ENCODE measurements around the gene FOXP1. TPM values are rescaled to one million over a fixed set of nuclear protein-coding genes. Genes with fewer than 3 reads are reported as not detected.

The FOXP1 gene
- total RNA-seq, 1 donor from 2014 or later: 113 TPM

GRCh38 chr3:71371282-71371681, 212.2 kb downstream of the FOXP1 start:
- H3K36me3 Mint-ChIP-seq: peaks cover 10% of the 10 kb centered on the region
- H3K4me1 Mint-ChIP-seq (ENCODE audit: unreplicated experiment): peaks cover 39% of the 10 kb centered on the region
- H3K4me3 Mint-ChIP-seq: no peak overlapping the region
- H3K27me3 Mint-ChIP-seq: no peaks in the 10 kb centered on the region
- no peak overlapping the region for H3K27ac Mint-ChIP-seq
- DNase-seq (ENCODE audit: extremely low spot score, unreplicated experiment): no peak
- H3K9me3 Mint-ChIP-seq: no peaks in the 10 kb centered on the region
- no peak for TF ChIP-seq CTCF (conservative IDR thresholded peaks at IDR 0.05)

GRCh38 chr3:71370467-71370866, 213.1 kb downstream of the FOXP1 start:
- Mint-ChIP-seq H3K27ac (no peak overlapping the region), H3K4me1 (ENCODE audit: unreplicated experiment) (peaks cover 39% of the 10 kb centered on the region)
- TF ChIP-seq CTCF (conservative IDR thresholded peaks at IDR 0.05): no peak

GRCh38 chr3:71369701-71370391, 213.7 kb downstream of the FOXP1 start:
- peaks cover 10% of the 10 kb centered on the region for H3K36me3 Mint-ChIP-seq
- H3K4me1 Mint-ChIP-seq (ENCODE audit: unreplicated experiment): peaks cover 39% of the 10 kb centered on the region
- peak overlapping the region; percentile 30 for H3K4me3 Mint-ChIP-seq
- H3K27ac Mint-ChIP-seq: peak overlapping the region; percentile 29
- no peaks in the 10 kb centered on the region for H3K9me3 Mint-ChIP-seq
- TF ChIP-seq CTCF (conservative IDR thresholded peaks at IDR 0.05): no peak
- no peaks in the 10 kb centered on the region for H3K27me3 Mint-ChIP-seq
- no peak for DNase-seq (ENCODE audit: extremely low spot score, unreplicated experiment)

More at GRCh38 chr3:71370467-71370866, 213.1 kb downstream of the FOXP1 start:
- peaks cover 10% of the 10 kb centered on the region for H3K36me3 Mint-ChIP-seq
- no peak overlapping the region for H3K4me3 Mint-ChIP-seq
- DNase-seq (ENCODE audit: extremely low spot score, unreplicated experiment): no peak
- H3K27me3 Mint-ChIP-seq: no peaks in the 10 kb centered on the region
- no peaks in the 10 kb centered on the region for H3K9me3 Mint-ChIP-seq

- H3K27me3 Mint-ChIP-seq: no peaks in the 10 kb centered on the region
- H3K9me3 Mint-ChIP-seq: no peaks in the 10 kb centered on the region
- peaks cover 8% of the 10 kb centered on the region for H3K36me3 Mint-ChIP-seq
- no peak overlapping the region for H3K4me3 Mint-ChIP-seq
- H3K4me1 Mint-ChIP-seq (ENCODE audit: unreplicated experiment): peaks cover 32% of the 10 kb centered on the region
- no peak for DNase-seq (ENCODE audit: extremely low spot score, unreplicated experiment)
- no peak for TF ChIP-seq CTCF (conservative IDR thresholded peaks at IDR 0.05)
- no peak overlapping the region for H3K27ac Mint-ChIP-seq
These were observed 216.4 kb downstream of the FOXP1 start for GRCh38 chr3:71366988-71367604.

- TF ChIP-seq CTCF (conservative IDR thresholded peaks at IDR 0.05): no peak
- Mint-ChIP-seq H3K36me3 (no peaks in the 10 kb centered on the region), H3K27ac (no peak overlapping the region), H3K9me3 (no peaks in the 10 kb centered on the region), H3K27me3 (no peaks in the 10 kb centered on the region), H3K4me3 (peak overlapping the region; percentile 4), H3K4me1 (ENCODE audit: unreplicated experiment) (peaks cover 19% of the 10 kb centered on the region)
- no peak for DNase-seq (ENCODE audit: extremely low spot score, unreplicated experiment)
These were observed 222.1 kb downstream of the FOXP1 start for GRCh38 chr3:71361334-71361890.

Data from type B pancreatic cell (in vitro differentiated cells).